ENCODE data around the gene EP300. TPM values are rescaled to one million over a fixed set of nuclear protein-coding genes. Genes with fewer than 3 reads are reported as not detected.

EP300 gene
- total RNA-seq, 4 donors from 2014 or later, result 28.0 to 76.5 (median 56.7) TPM

GRCh38 chr22:41204066-41204465 is 111.7 kb downstream of the EP300 start:
- H3K27me3 ChIP-seq, result no peaks in the 10 kb centered on the region
- DNase-seq, result no peak
- no peak overlapping the region for H3K27ac ChIP-seq
- no peak overlapping the region for H3K4me3 ChIP-seq
- WGBS, 2 donors, result 56% methylated on average over 6 of the region's 6 CpGs
- peaks cover 5 to 29% (median 6%) of the 10 kb centered on the region in 3 donors for H3K4me1 ChIP-seq
- peaks cover 0 to 15% (median 0%) of the 10 kb centered on the region in 3 donors for H3K36me3 ChIP-seq
- no peaks in the 10 kb centered on the region for H3K9me3 ChIP-seq
- intact Hi-C loops (cut with DNase I), result no loop called here
- TF ChIP-seq CTCF (IDR thresholded peaks at IDR 0.05), result no peak

- Histone ChIP-seq H3K27me3 (no peaks in the 10 kb centered on the region), H3K4me1 (peaks cover 5 to 29% (median 6%) of the 10 kb centered on the region in 3 donors), H3K9me3 (no peaks in the 10 kb centered on the region), H3K27ac (peak within 1 kb of the TSS; percentile 85 to 89 (median 87)), H3K4me3 (peak within 1 kb of the TSS; percentile 66 to 97 (median 74)), H3K36me3 (peaks cover 0 to 27% (median 0%) of the 10 kb centered on the region in 3 donors)
- TF ChIP-seq POLR2A (IDR thresholded peaks at IDR 0.05) (peak in 1 of 4 donors; percentile 45), CTCF (IDR thresholded peaks at IDR 0.05) (peak in 2 of 6 experiments; percentile 3)
- intact Hi-C loops (cut with DNase I), result no loop called here
- peak; percentile 87 for DNase-seq
- WGBS, 2 donors, result 1% methylated on average over 21 to 41 of the region's 47 CpGs
Observed at GRCh38 chr22:41204992-41205900, 112.9 kb downstream of the EP300 start, which contains the start of gene L3MBTL2. TSS of gene L3MBTL2 (plus strand) at chr22:41205312. CDS start at chr22:41205363, 51 bp downstream.

DNA sequence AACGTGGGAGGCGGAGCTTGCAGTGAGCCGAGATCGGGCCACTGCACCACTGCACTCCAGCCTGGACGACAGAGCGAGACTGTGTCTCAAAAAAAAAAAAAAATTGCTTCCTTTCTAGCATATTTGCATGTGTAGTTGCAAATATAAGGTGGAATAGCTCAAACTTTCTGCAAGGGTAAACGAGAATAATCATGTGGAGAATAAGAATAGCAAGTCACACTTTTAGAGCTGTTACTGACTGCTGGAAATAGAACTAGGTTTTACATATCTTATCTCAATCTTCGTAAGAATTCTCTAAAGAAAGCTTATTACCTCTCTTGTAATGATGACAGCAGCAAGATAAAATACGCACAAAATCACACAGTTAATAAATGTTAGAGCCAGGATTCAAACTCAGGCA is 114.3 kb downstream of the EP300 start:
- H3K4me3 ChIP-seq, result no peak overlapping the region
- intact Hi-C loops (cut with DNase I), result no loop called here
- H3K27me3 ChIP-seq, result no peaks in the 10 kb centered on the region
- TF ChIP-seq POLR2A (IDR thresholded peaks at IDR 0.05) (no peak), CTCF (IDR thresholded peaks at IDR 0.05) (no peak)
- H3K36me3 ChIP-seq, result peaks cover 0 to 41% (median 6%) of the 10 kb centered on the region in 3 donors
- no peaks in the 10 kb centered on the region for H3K9me3 ChIP-seq
- peaks cover 5 to 21% (median 6%) of the 10 kb centered on the region in 3 donors for H3K4me1 ChIP-seq
- H3K27ac ChIP-seq, result no peak overlapping the region
- WGBS, 2 donors, result 86 to 92% methylated on average over 5 to 9 of the region's 9 CpGs
- DNase-seq, result no peak

GRCh38 chr22:41215409-41215808 is 123.0 kb downstream of the EP300 start:
- Histone ChIP-seq H3K27me3 (no peaks in the 10 kb centered on the region), H3K4me3 (no peak overlapping the region), H3K4me1 (peaks cover 18 to 31% (median 18%) of the 10 kb centered on the region in 3 donors), H3K36me3 (peaks cover 6 to 71% (median 10%) of the 10 kb centered on the region in 3 donors), H3K9me3 (no peaks in the 10 kb centered on the region), H3K27ac (no peak overlapping the region)
- WGBS, 2 donors, result 92 to 99% methylated on average over 10 of the region's 10 CpGs
- intact Hi-C loops (cut with DNase I), result no loop called here
- no peak for DNase-seq
- no peak for TF ChIP-seq CTCF (IDR thresholded peaks at IDR 0.05)
- TF ChIP-seq POLR2A (IDR thresholded peaks at IDR 0.05), result no peak

- no peaks in the 10 kb centered on the region for H3K9me3 ChIP-seq
- peaks cover 6 to 71% (median 8%) of the 10 kb centered on the region in 3 donors for H3K36me3 ChIP-seq
- TF ChIP-seq CTCF (IDR thresholded peaks at IDR 0.05), result no peak
- no peak for TF ChIP-seq POLR2A (IDR thresholded peaks at IDR 0.05)
- H3K27ac ChIP-seq, result peak overlapping the region in 2 of 4 donors; percentile 34 to 90
- no peak overlapping the region for H3K4me3 ChIP-seq
- DNase-seq, result no peak
- H3K4me1 ChIP-seq, result peaks cover 18 to 31% (median 18%) of the 10 kb centered on the region in 3 donors
- no peaks in the 10 kb centered on the region for H3K27me3 ChIP-seq
- intact Hi-C loops (cut with DNase I), result no loop called here
- WGBS, 2 donors, result 100% methylated on average over 1 to 3 of the region's 7 CpGs
Observed at GRCh38 chr22:41215926-41216325, 123.5 kb downstream of the EP300 start.
